GM12878 (cell line): ENCODE data around the gene SEPHS2. TPM values are rescaled to one million over a fixed set of nuclear protein-coding genes. Genes with fewer than 3 reads are reported as not detected.

ENCODE experiments used
- ATF2 ChIP-seq: IDR thresholded peaks from 2 replicates; pipeline ENCODE4 v1.6.1; 2012; ENCODE audit warnings: low read length, inconsistent platforms
- CBFB ChIP-seq: IDR thresholded peaks from 2 replicates; pipeline ENCODE4 v1.6.1; 2016; ENCODE audit warnings: antibody characterized with exemption, low read depth
- CREB1 ChIP-seq: IDR thresholded peaks from 2 replicates; pipeline ENCODE4 v1.6.1; 2012; ENCODE audit warnings: low read depth, mild to moderate bottlenecking, inconsistent platforms
- CREM ChIP-seq: IDR thresholded peaks from 2 replicates; pipeline ENCODE4 v1.6.1; 2014; ENCODE audit warnings: antibody characterized with exemption, low read depth
- HDGF ChIP-seq: fragments of 450-650 bp; IDR thresholded peaks from 2 replicates; pipeline ENCODE4 v1.6.1; 2016; ENCODE audit warnings: antibody characterized with exemption
- IKZF2 ChIP-seq, 2 experiments: fragments of 450-650 bp; IDR thresholded peaks; 2 replicates each; pipeline ENCODE4 v1.6.1; 2017; ENCODE audit warnings: mild to moderate bottlenecking in 2 of 2, moderate library complexity in 2 of 2
- MEF2B ChIP-seq: fragments of 450-650 bp; IDR thresholded peaks from 2 replicates; pipeline ENCODE4 v1.6.1; 2018; ENCODE audit warnings: mild to moderate bottlenecking, moderate library complexity; ENCODE audit not compliant: partially characterized antibody, poor library complexity, severe bottlenecking
- MTA3 ChIP-seq: IDR thresholded peaks from 2 replicates; pipeline ENCODE4 v1.6.1; 2012; ENCODE audit warnings: low read length, inconsistent platforms, borderline replicate concordance
- MYC ChIP-seq: IDR thresholded peaks from 2 replicates; pipeline ENCODE4 v1.6.1; 2011; ENCODE audit warnings: mild to moderate bottlenecking, low read length, moderate library complexity, inconsistent platforms; ENCODE audit not compliant: insufficient read depth, insufficient replicate concordance, insufficient read length, severe bottlenecking
- NKRF ChIP-seq: fragments of 450-650 bp; conservative IDR thresholded peaks from 2 replicates; pipeline ENCODE4 v1.6.1; 2017; ENCODE audit warnings: mild to moderate bottlenecking, moderate library complexity
- NR2C1 ChIP-seq: fragments of 450-650 bp; IDR thresholded peaks from 2 replicates; pipeline ENCODE4 v1.6.1; 2017; ENCODE audit warnings: antibody characterized with exemption, mild to moderate bottlenecking, moderate library complexity
- NRF1 ChIP-seq: conservative IDR thresholded peaks from 2 replicates; pipeline ENCODE4 v1.6.1; 2011; ENCODE audit warnings: mild to moderate bottlenecking, low read depth, low read length, improper control_type of control experiment
- POLR2AphosphoS2 ChIP-seq: IDR thresholded peaks from 2 replicates; pipeline ENCODE4 v1.6.1; 2011; ENCODE audit warnings: low read depth, mild to moderate bottlenecking, low read length, improper control_type of control experiment, moderate library complexity
- POU2F2 ChIP-seq: IDR thresholded peaks from 3 replicates; pipeline ENCODE4 v1.6.1; 2011; ENCODE audit warnings: low read depth, mild to moderate bottlenecking, low read length, borderline replicate concordance
- SMARCA5 ChIP-seq: fragments of 450-650 bp; IDR thresholded peaks from 2 replicates; pipeline ENCODE4 v1.6.1; 2017; ENCODE audit warnings: mild to moderate bottlenecking
- SREBF1 ChIP-seq: IDR thresholded peaks from 2 replicates; pipeline ENCODE4 v1.6.1; 2012; ENCODE audit warnings: mild to moderate bottlenecking, low read length
- ZBTB11 ChIP-seq: fragments of 450-650 bp; formaldehyde crosslinking; IDR thresholded peaks from 2 replicates; pipeline ENCODE4 v1.5.0; 2022; ENCODE audit warnings: mild to moderate bottlenecking, missing genetic modification characterization
- ZNF24 ChIP-seq: fragments of 450-650 bp; IDR thresholded peaks from 2 replicates; pipeline ENCODE4 v1.6.1; 2017; ENCODE audit warnings: antibody characterized with exemption, mild to moderate bottlenecking
- ZNF592 ChIP-seq: fragments of 450-650 bp; IDR thresholded peaks from 2 replicates; pipeline ENCODE4 v1.6.1; 2017; ENCODE audit warnings: mild to moderate bottlenecking, moderate library complexity
- polyA plus RNA-seq, 11 experiments: library from polyadenylated mRNA; depleted of rRNA in 4 of 11; unstranded in 6 of 11; stranded (reverse) in 5 of 11; fragments of >200 nt; fragmentation: Nextera tagmentation in 4 of 11; fragmentation: Illumina TruSeq in 1 of 11; extraction: Ambion mirVana in 4 of 11; extraction: Trizol in 1 of 11; gene quantifications; 1 replicate in 1 of 11; 2 replicates in 10 of 11; pipeline versions ENCODE4 v1.2.1 to v1.2.3, GENCODE V29; 2011 to 2016; ENCODE audit warnings: inconsistent platforms in 2 of 11, missing spikeins in 2 of 11, low read depth in 1 of 11
- total RNA-seq, 4 experiments: library from RNA; depleted of rRNA in 3 of 4; stranded (reverse); fragments of >200 nt in 3 of 4; fragmentation: Illumina TruSeq in 1 of 4; extraction: Trizol in 1 of 4; gene quantifications; 2 replicates each; pipeline versions ENCODE4 v1.2.1 to v1.2.3, GENCODE V29; 2013 to 2021

The SEPHS2 gene
- total and polyA plus RNA-seq, 10 of the 15 experiments (the other 5 are each of a cell fraction or from before 2014, with no cell fraction given): 21.6 to 99.8 (median 72.9) TPM

GRCh38 chr16:30395155-30395991, 50.3 kb downstream of the SEPHS2 start, which contains the start of gene ZNF48 (continued):
- no peak for TF ChIP-seq ZNF592
- peak; percentile 73 for TF ChIP-seq MEF2B
- TF ChIP-seq CREM: peak; percentile 35; the same call in 1 of the 2 replicates
- no peak for TF ChIP-seq CBFB
- TF ChIP-seq CREB1: peak; percentile 14; the same call in 1 of the 2 replicates
- TF ChIP-seq NRF1: no peak
- peak; percentile 72 for TF ChIP-seq NKRF
- no peak for TF ChIP-seq MYC
- no peak for TF ChIP-seq ZBTB11 (CRISPR knock-in tag)
- 0 out of 2 replicates have a peak, but pooled peaks have one; percentile 80 for TF ChIP-seq SMARCA5
- TF ChIP-seq NR2C1: peak; percentile 53
- no peak for TF ChIP-seq ATF2
- TF ChIP-seq IKZF2 (IDR thresholded peaks at IDR 0.05): no peak; a peak in 1 of 4 replicates
- no peak for TF ChIP-seq POLR2AphosphoS2
- TF ChIP-seq POU2F2: no peak
- no peak for TF ChIP-seq MTA3
- TF ChIP-seq HDGF: 0 out of 2 replicates have a peak, but pooled peaks have one; percentile 12
- 0 out of 2 replicates have a peak, but pooled peaks have one; percentile 16 for TF ChIP-seq SREBF1
- peak; percentile 62; the same call in 1 of the 2 replicates for TF ChIP-seq ZNF24
